Sigmoid colon (tissue), 7 donors: ENCODE results near the gene DAGLB. TPM values are rescaled to one million over a fixed set of nuclear protein-coding genes. Genes with fewer than 3 reads are reported as not detected.

Source experiments
- DNase-seq: peaks from one replicate; pipeline ENCODE4 v3.0.0-alpha.2; 2019
- H3K27ac ChIP-seq, 4 donors: fragments of 200-600 bp; sonication (generic); one replicate each; pipeline ENCODE4 v1.5.1; 2016 to 2019; ENCODE audit warnings: mild to moderate bottlenecking in 1 of 4
- H3K27me3 ChIP-seq, 3 donors: fragments of 200-600 bp; sonication (generic); one replicate each; pipeline ENCODE4 v1.5.1; 2019; ENCODE audit warnings: mild to moderate bottlenecking in 1 of 3
- H3K36me3 ChIP-seq, 4 donors: fragments of 200-600 bp; sonication (generic); one replicate each; pipeline ENCODE4 v1.5.1; 2016 to 2019
- H3K4me1 ChIP-seq, 4 donors: fragments of 200-600 bp; sonication (generic); one replicate each; pipeline ENCODE4 v1.5.1; 2017 to 2019
- H3K4me3 ChIP-seq, 4 donors: fragments of 200-600 bp; sonication (generic); one replicate each; pipeline ENCODE4 v1.5.1; 2017 to 2019; ENCODE audit warnings: mild to moderate bottlenecking in 2 of 4, moderate library complexity in 1 of 4
- H3K9me3 ChIP-seq, 4 donors: fragments of 200-600 bp in 3 of 4; sonication (generic) in 3 of 4; one replicate each; pipeline versions ENCODE4 v1.5.1 to v1.6.1; 2013 to 2019
- EP300 ChIP-seq, 4 donors: sonication (generic); formaldehyde crosslinking; IDR thresholded peaks; one replicate each; pipeline ENCODE4 v1.6.1; 2017; ENCODE audit warnings: antibody characterized with exemption in 4 of 4
- POLR2A ChIP-seq, 2 donors: fragments of 450-650 bp; IDR thresholded peaks; one replicate each; pipeline ENCODE4 v1.6.1; 2016; ENCODE audit warnings: antibody characterized with exemption in 2 of 2, mild to moderate bottlenecking in 2 of 2, moderate library complexity in 2 of 2
- POLR2AphosphoS5 ChIP-seq, 4 donors: sonication (generic); formaldehyde crosslinking; IDR thresholded peaks; one replicate each; pipeline ENCODE4 v1.6.1; 2017; ENCODE audit warnings: antibody characterized with exemption in 4 of 4
- WGBS, 2 donors: extraction: QIAGEN DNeasy Blood & Tissue Kit; methylation state at CpG; one replicate each; pipeline ENCODE4 v1.1.7; 2013; 5-methylcytosine and 5-hydroxymethylcytosine counted together
- intact Hi-C: fragments of 100-400 bp; cut with DNase I; formaldehyde crosslinking; loops from one replicate; pipeline ENCODE4 v1.15.1; 2023
- polyA plus RNA-seq, 3 donors: library from polyadenylated mRNA; stranded (reverse); fragments of 200-250 nt; gene quantifications; one replicate each; pipeline ENCODE4 v1.2.3, GENCODE V29; 2013
- total RNA-seq, 4 donors: library from RNA; depleted of rRNA; stranded (reverse); fragments of >200 nt; gene quantifications; one replicate each; pipeline ENCODE4 v1.1.0, GENCODE V29; 2016
- TF ChIP-seq, protein P1 (sequence below), 4 experiments: fragments of 450-650 bp in 3 of 4; fragments of 200-600 bp in 1 of 4; IDR thresholded peaks; one replicate each; pipeline ENCODE4 v1.5.1; 2016 to 2019; ENCODE audit warnings: antibody characterized with exemption in 4 of 4, mild to moderate bottlenecking in 3 of 4, moderate library complexity in 2 of 4
- donor health status: healthy with polysubstance abuse.
- donor health status: Bipolar disorder and iron deficiency.
- donor health status: healthy.

The DAGLB gene
- total and polyA plus RNA-seq, 7 donors = 3.0 to 11.7 (median 7.7) TPM

DNA sequence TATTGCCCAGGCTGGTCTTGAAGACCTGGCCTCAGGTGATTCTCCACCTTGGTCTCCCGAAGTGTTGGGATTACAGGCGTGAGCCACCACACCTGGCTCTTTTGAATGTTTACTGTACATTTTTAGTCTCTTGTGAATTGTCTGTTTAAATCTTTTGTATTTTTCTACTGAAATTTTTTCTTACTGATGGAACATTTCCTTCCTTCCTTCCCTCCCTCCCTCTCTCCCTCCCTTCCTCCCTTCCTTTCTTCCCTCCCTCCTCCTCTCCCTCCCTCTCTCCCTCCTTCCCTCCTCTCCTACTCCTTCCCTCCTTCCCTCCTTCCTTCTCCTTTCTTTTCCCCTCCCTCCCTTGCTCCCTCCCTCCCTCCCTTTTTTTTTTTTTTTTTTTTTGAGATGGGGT is 58.0 kb downstream of the DAGLB start:
- no peak for DNase-seq
- WGBS, 2 donors = 87 to 94% methylated on average over 2 of the region's 2 CpGs
- no peak overlapping the region for H3K27ac ChIP-seq
- H3K27me3 ChIP-seq = no peaks in the 10 kb centered on the region
- TF ChIP-seq POLR2AphosphoS5 (IDR thresholded peaks at IDR 0.05) = no peak
- TF ChIP-seq, protein P1, sequence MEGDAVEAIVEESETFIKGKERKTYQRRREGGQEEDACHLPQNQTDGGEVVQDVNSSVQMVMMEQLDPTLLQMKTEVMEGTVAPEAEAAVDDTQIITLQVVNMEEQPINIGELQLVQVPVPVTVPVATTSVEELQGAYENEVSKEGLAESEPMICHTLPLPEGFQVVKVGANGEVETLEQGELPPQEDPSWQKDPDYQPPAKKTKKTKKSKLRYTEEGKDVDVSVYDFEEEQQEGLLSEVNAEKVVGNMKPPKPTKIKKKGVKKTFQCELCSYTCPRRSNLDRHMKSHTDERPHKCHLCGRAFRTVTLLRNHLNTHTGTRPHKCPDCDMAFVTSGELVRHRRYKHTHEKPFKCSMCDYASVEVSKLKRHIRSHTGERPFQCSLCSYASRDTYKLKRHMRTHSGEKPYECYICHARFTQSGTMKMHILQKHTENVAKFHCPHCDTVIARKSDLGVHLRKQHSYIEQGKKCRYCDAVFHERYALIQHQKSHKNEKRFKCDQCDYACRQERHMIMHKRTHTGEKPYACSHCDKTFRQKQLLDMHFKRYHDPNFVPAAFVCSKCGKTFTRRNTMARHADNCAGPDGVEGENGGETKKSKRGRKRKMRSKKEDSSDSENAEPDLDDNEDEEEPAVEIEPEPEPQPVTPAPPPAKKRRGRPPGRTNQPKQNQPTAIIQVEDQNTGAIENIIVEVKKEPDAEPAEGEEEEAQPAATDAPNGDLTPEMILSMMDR (IDR thresholded peaks at IDR 0.05) = no peak
- no peak for TF ChIP-seq EP300 (IDR thresholded peaks at IDR 0.05)
- no peak for TF ChIP-seq POLR2A (IDR thresholded peaks at IDR 0.05)
- no peaks in the 10 kb centered on the region for H3K9me3 ChIP-seq
- intact Hi-C loops = loop anchor here (5.0 kb wide), 1 partner anchor 43 kb away; no protein-coding TSS in a partner anchor
- H3K4me1 ChIP-seq = peaks cover 0 to 65% (median 50%) of the 10 kb centered on the region in 4 donors
- H3K4me3 ChIP-seq = no peak overlapping the region
- H3K36me3 ChIP-seq = peaks cover 6 to 60% (median 11%) of the 10 kb centered on the region in 4 donors

- Histone ChIP-seq H3K27ac (peak overlapping the region; percentile 36 to 75 (median 48)), H3K36me3 (peaks cover 6 to 51% (median 6%) of the 10 kb centered on the region in 4 donors), H3K4me1 (peaks cover 0 to 63% (median 52%) of the 10 kb centered on the region in 4 donors)
These were observed 59.9 kb downstream of the DAGLB start for GRCh38 chr7:6387734-6388294.

GRCh38 chr7:6386779-6387178 is 61.0 kb downstream of the DAGLB start:
- Histone ChIP-seq H3K27ac (peak overlapping the region in 2 of 4 donors; percentile 51 to 75), H3K4me3 (no peak overlapping the region), H3K9me3 (no peaks in the 10 kb centered on the region), H3K27me3 (no peaks in the 10 kb centered on the region), H3K4me1 (peaks cover 0 to 63% (median 61%) of the 10 kb centered on the region in 4 donors), H3K36me3 (peaks cover 0 to 41% (median 6%) of the 10 kb centered on the region in 4 donors)
- TF ChIP-seq EP300 (IDR thresholded peaks at IDR 0.05) (no peak), POLR2A (IDR thresholded peaks at IDR 0.05) (no peak), POLR2AphosphoS5 (IDR thresholded peaks at IDR 0.05) (no peak)
- TF ChIP-seq, protein P1 (IDR thresholded peaks at IDR 0.05) = no peak
- intact Hi-C loops = no loop called here
- 92 to 93% methylated on average over 3 of the region's 3 CpGs for WGBS, 2 donors
- no peak for DNase-seq

More at GRCh38 chr7:6387734-6388294, 59.9 kb downstream of the DAGLB start:
- H3K9me3 ChIP-seq = no peaks in the 10 kb centered on the region
- no peak for DNase-seq
- TF ChIP-seq, protein P1 (IDR thresholded peaks at IDR 0.05) = no peak
- TF ChIP-seq EP300 (IDR thresholded peaks at IDR 0.05) (peak in 2 of 4 donors; percentile 37 to 93), POLR2AphosphoS5 (IDR thresholded peaks at IDR 0.05) (peak in 2 of 4 donors; percentile 37 to 85), POLR2A (IDR thresholded peaks at IDR 0.05) (no peak)
- no peak overlapping the region for H3K4me3 ChIP-seq
- WGBS, 2 donors = 84% methylated on average over 7 of the region's 7 CpGs
- H3K27me3 ChIP-seq = no peaks in the 10 kb centered on the region
- intact Hi-C loops = no loop called here

DNA sequence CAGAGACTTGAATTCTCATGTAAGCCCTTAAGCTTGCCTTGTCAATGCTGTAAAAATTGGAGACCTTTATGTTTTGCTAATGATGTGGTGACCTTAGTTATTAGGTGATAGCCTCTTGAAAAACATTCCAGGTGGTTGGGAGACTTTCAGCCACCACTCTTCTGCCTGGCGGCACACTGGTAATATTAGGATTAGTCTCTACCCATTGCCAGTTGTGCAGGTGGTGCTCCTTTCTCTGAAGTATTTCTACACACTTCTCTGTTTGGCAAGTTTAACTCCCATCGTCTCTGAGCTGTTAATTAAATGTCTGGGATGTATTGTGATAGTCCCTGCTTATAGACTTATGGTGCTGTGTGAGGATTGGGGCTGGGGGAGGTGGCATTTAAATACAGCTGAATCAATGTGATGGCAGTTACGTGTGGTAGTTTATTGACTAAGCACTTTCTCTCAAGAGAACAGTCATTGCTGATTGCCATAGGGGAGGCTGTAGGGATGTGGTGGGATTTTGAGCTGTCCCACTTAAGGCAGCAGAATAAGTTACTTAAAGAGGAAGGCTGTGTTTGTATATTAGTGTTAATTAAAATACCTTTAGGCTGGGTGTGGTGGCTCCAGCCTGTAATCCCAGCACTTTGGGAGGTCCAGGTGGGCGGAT is 61.7 kb downstream of the DAGLB start:
- Histone ChIP-seq H3K9me3 (no peaks in the 10 kb centered on the region), H3K4me3 (no peak overlapping the region), H3K36me3 (peaks cover 0 to 33% (median 6%) of the 10 kb centered on the region in 4 donors), H3K27me3 (no peaks in the 10 kb centered on the region), H3K4me1 (peaks cover 0 to 69% (median 69%) of the 10 kb centered on the region in 4 donors), H3K27ac (peak overlapping the region; percentile 29 to 75 (median 51))
- no peak for DNase-seq
- intact Hi-C loops = no loop called here
- TF ChIP-seq EP300 (IDR thresholded peaks at IDR 0.05) (no peak), POLR2AphosphoS5 (IDR thresholded peaks at IDR 0.05) (no peak), POLR2A (IDR thresholded peaks at IDR 0.05) (no peak)
- TF ChIP-seq, protein P1 (IDR thresholded peaks at IDR 0.05) = no peak
- 64 to 73% methylated on average over 4 of the region's 4 CpGs for WGBS, 2 donors
